GM21360 (cell line): Measurements from ENCODE around the gene TEKT5.

Experiments
- ATAC-seq: cut with Tn5 transposase; IDR thresholded peaks from one replicate; pipeline ENCODE4 v1.9.1; 2021; ENCODE audit warnings: mild to moderate bottlenecking, moderate library complexity; ENCODE audit not compliant: unreplicated experiment

TEKT5 gene

GRCh38 chr16:10612649-10613179 lies 82.0 kb downstream of the TEKT5 start:
- ATAC-seq = no peak

GRCh38 chr16:10611825-10612342 lies 82.8 kb downstream of the TEKT5 start:
- no peak for ATAC-seq

- no peak for ATAC-seq
These were observed 84.1 kb downstream of the TEKT5 start for GRCh38 chr16:10610499-10611184.

GRCh38 chr16:10609402-10609774 lies 85.3 kb downstream of the TEKT5 start:
- no peak for ATAC-seq

GRCh38 chr16:10608687-10609401 lies 85.9 kb downstream of the TEKT5 start:
- no peak for ATAC-seq

- no peak for ATAC-seq
These were observed 87.6 kb downstream of the TEKT5 start for GRCh38 chr16:10607157-10607556.

GRCh38 chr16:10606607-10607006 lies 88.1 kb downstream of the TEKT5 start:
- no peak for ATAC-seq

- no peak for ATAC-seq
These were observed 89.1 kb downstream of the TEKT5 start for GRCh38 chr16:10605636-10606035.

- ATAC-seq = no peak
These were observed 93.0 kb downstream of the TEKT5 start for GRCh38 chr16:10601444-10602408.

- ATAC-seq = no peak
These were observed 93.8 kb downstream of the TEKT5 start for GRCh38 chr16:10600782-10601443.

GRCh38 chr16:10599626-10600025 lies 95.1 kb downstream of the TEKT5 start:
- no peak for ATAC-seq

GRCh38 chr16:10598157-10598556 lies 96.6 kb downstream of the TEKT5 start:
- ATAC-seq = no peak

GRCh38 chr16:10597187-10597601 lies 97.5 kb downstream of the TEKT5 start:
- no peak for ATAC-seq

GRCh38 chr16:10594312-10594950 lies 100.3 kb downstream of the TEKT5 start:
- no peak for ATAC-seq

GRCh38 chr16:10592611-10593010 lies 102.1 kb downstream of the TEKT5 start:
- ATAC-seq = no peak

GRCh38 chr16:10590342-10590741 lies 104.4 kb downstream of the TEKT5 start:
- ATAC-seq = no peak

GRCh38 chr16:10589109-10589508 lies 105.6 kb downstream of the TEKT5 start:
- ATAC-seq = no peak

- no peak for ATAC-seq
These were observed 107.1 kb downstream of the TEKT5 start for GRCh38 chr16:10587622-10588021.

GRCh38 chr16:10584981-10585438 lies 109.7 kb downstream of the TEKT5 start:
- ATAC-seq = no peak

- no peak for ATAC-seq
These were observed 111.5 kb downstream of the TEKT5 start for GRCh38 chr16:10583269-10583668.
